ENCODE measurements around the gene ZDHHC8. TPM values are rescaled to one million over a fixed set of nuclear protein-coding genes. Genes with fewer than 3 reads are reported as not detected.
A peak's percentile ranks its signal among the peaks of the same experiment; 100 is the strongest.

ZDHHC8 gene
- total and polyA plus RNA-seq, 11 donors, result 15.7 to 45.2 (median 38.2) TPM

GRCh38 chr22:20180245-20180630, 48.6 kb downstream of the ZDHHC8 start:
- no peak overlapping the region for H3K4me3 ChIP-seq
- peaks cover 0 to 7% (median 0%) of the 10 kb centered on the region in 9 donors for H3K27me3 ChIP-seq
- no peaks in the 10 kb centered on the region for H3K9me3 ChIP-seq
- H3K27ac ChIP-seq, result no peak overlapping the region
- intact Hi-C loops (cut with DNase I), result no loop called here
- no peaks in the 10 kb centered on the region for H3K4me1 ChIP-seq
- 84 to 91% (median 88%) methylated on average over 10 to 13 of the region's 13 CpGs for WGBS, 4 donors
- H3K36me3 ChIP-seq, result no peaks in the 10 kb centered on the region
- TF ChIP-seq POLR2A (IDR thresholded peaks at IDR 0.05) (no peak), CTCF (IDR thresholded peaks at IDR 0.05) (peak in 6 of 12 donors; percentile 5 to 19 (median 12))
- no peak for ATAC-seq
- no peak for DNase-seq

GRCh38 chr22:20180640-20181039, 49.0 kb downstream of the ZDHHC8 start:
- 84 to 89% (median 87%) methylated on average over 7 to 8 of the region's 8 CpGs for WGBS, 4 donors

GRCh38 chr22:20181194-20181883, 49.7 kb downstream of the ZDHHC8 start:
- DNase-seq, result no peak
- Histone ChIP-seq H3K36me3 (no peaks in the 10 kb centered on the region), H3K4me1 (no peaks in the 10 kb centered on the region), H3K9me3 (no peaks in the 10 kb centered on the region), H3K27ac (no peak overlapping the region), H3K4me3 (no peak overlapping the region), H3K27me3 (peaks cover 0 to 7% (median 0%) of the 10 kb centered on the region in 9 donors)
- WGBS, 4 donors, result 81 to 87% (median 84%) methylated on average over 6 to 17 of the region's 17 CpGs
- intact Hi-C loops (cut with DNase I), result no loop called here
- TF ChIP-seq POLR2A (IDR thresholded peaks at IDR 0.05), result no peak
- TF ChIP-seq CTCF (IDR thresholded peaks at IDR 0.05), result no peak
- no peak for ATAC-seq

More at GRCh38 chr22:20180640-20181039, 49.0 kb downstream of the ZDHHC8 start:
- no peaks in the 10 kb centered on the region for H3K4me1 ChIP-seq
- no peak overlapping the region for H3K27ac ChIP-seq
- H3K27me3 ChIP-seq, result peaks cover 0 to 7% (median 0%) of the 10 kb centered on the region in 9 donors
- no peak overlapping the region for H3K4me3 ChIP-seq
- intact Hi-C loops (cut with DNase I), result no loop called here
- no peak for DNase-seq
- ATAC-seq, result no peak
- no peaks in the 10 kb centered on the region for H3K9me3 ChIP-seq
- H3K36me3 ChIP-seq, result no peaks in the 10 kb centered on the region
- TF ChIP-seq CTCF (IDR thresholded peaks at IDR 0.05), result no peak
- no peak for TF ChIP-seq POLR2A (IDR thresholded peaks at IDR 0.05)

GRCh38 chr22:20181884-20182236, 50.3 kb downstream of the ZDHHC8 start:
- no peaks in the 10 kb centered on the region for H3K36me3 ChIP-seq
- no peaks in the 10 kb centered on the region for H3K4me1 ChIP-seq
- ATAC-seq (no peak), DNase-seq (no peak)
- no peaks in the 10 kb centered on the region for H3K9me3 ChIP-seq
- H3K27me3 ChIP-seq, result peaks cover 0 to 7% (median 0%) of the 10 kb centered on the region in 9 donors
- H3K4me3 ChIP-seq, result no peak overlapping the region
- H3K27ac ChIP-seq, result no peak overlapping the region
- 84 to 92% (median 86%) methylated on average over 18 of the region's 18 CpGs for WGBS, 4 donors
- intact Hi-C loops (cut with DNase I), result no loop called here
- no peak for TF ChIP-seq CTCF (IDR thresholded peaks at IDR 0.05)
- TF ChIP-seq POLR2A (IDR thresholded peaks at IDR 0.05), result no peak
